HG03460 (cell line): ENCODE measurements around the gene CMKLR1.

Source experiments
- ATAC-seq: cut with Tn5 transposase; IDR thresholded peaks from one replicate; pipeline ENCODE4 v1.9.1; 2021; ENCODE audit not compliant: unreplicated experiment

CMKLR1 gene

GRCh38 chr12:108302016-108302402, 37.1 kb downstream of the CMKLR1 start:
- ATAC-seq: no peak

DNA sequence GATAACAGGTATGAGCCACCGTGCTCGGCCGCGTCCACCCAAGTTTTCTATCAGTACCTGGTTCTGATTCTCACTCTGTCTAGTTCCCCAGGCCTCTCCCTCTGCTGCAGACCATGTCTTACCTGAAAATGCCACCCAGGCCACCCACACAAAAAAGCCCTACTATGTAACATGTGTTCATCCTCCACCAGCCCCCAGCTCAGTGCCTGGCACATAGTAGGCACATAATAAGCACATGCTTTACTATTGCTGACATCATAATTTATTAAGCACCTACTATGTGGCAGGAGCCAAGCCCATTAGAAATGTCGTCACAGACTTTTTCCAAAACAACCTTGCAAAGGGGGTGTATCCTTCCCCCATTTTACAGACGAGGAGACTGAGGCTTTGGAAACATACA, 37.8 kb downstream of the CMKLR1 start:
- ATAC-seq: no peak

DNA sequence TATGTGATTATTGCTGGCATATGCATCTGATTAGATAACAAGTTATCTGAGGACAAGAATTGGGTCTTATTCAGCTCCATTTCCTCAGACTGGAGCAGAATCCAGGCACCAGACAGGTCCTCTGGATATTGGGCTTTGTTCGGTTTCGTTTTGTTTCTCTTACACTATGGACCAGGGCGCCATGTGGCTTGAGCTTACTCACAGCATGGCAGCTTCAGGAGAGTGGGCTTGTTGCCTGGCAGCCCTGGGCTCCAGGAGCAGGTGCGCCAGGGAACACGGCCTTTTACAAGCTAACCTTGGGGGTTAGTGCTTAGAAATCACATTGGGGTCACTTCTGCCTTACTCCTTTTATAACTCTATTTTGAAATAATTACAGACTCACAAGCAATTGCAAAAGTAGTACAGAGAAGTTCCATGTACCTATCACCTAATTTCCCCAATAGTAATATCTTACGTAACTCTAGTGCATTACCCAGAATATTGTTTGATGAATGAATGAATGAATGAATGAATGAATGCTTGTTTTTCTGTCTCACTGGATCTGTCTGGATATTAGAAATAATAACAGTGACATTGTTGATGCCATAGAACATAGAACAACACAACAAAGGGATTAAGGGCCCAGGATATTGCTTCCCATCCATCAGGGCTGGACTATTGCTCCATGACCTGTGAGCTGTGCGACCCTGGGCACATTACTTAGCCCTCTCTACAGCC, 39.0 kb downstream of the CMKLR1 start:
- ATAC-seq: no peak

GRCh38 chr12:108299516-108299915, 39.6 kb downstream of the CMKLR1 start:
- ATAC-seq: no peak

DNA sequence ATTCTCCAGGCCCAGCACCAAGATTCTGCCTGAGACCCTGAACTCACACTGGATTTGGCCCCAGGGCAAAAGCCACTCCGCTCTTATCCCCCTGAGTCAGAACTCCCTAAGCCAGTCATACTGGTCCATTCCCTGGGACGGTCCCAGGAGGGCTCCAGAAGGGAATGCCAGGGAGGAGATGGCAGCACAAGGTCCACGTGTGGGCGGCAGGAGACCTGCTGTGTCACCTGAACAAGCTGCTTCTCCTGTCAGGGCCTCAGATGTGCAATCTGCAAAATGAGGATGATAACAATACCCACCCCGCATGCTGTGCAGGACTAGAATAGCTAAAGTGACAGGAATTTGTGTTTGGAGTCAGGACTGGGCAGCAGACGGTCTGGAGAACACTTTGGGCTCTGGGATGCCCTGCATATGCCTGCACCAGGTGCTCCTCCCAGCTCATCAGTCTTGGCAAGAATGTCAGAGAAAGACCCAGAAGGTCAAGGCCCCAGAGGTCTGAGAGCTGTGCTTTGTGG, 40.3 kb downstream of the CMKLR1 start:
- ATAC-seq: no peak

- no peak for ATAC-seq
Observed at GRCh38 chr12:108297895-108298760, 41.0 kb downstream of the CMKLR1 start.

DNA sequence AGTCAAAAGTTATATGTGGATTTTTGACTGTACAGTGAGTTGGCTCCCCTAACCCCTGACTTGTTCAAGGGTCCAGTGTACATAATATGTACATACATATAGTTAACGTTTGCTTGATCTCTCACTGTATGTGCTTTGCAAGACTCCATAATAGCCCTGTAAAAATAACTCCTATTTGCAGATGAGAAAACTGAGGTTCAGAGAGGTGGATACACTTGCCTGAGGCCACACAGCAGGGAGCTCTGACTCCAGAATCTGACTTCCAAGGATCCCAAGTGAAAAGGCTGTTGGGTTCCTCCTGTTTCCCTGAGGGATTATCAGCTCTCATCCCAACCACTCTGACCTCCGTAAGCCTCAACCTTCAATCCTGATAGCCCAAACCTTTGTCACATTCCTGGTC, 41.7 kb downstream of the CMKLR1 start:
- ATAC-seq: no peak

GRCh38 chr12:108296945-108297344, 42.2 kb downstream of the CMKLR1 start:
- no peak for ATAC-seq

- ATAC-seq: no peak
Observed at GRCh38 chr12:108295641-108296040, 43.5 kb downstream of the CMKLR1 start.

- ATAC-seq: no peak
Observed at GRCh38 chr12:108289350-108290161, 49.6 kb downstream of the CMKLR1 start.

DNA sequence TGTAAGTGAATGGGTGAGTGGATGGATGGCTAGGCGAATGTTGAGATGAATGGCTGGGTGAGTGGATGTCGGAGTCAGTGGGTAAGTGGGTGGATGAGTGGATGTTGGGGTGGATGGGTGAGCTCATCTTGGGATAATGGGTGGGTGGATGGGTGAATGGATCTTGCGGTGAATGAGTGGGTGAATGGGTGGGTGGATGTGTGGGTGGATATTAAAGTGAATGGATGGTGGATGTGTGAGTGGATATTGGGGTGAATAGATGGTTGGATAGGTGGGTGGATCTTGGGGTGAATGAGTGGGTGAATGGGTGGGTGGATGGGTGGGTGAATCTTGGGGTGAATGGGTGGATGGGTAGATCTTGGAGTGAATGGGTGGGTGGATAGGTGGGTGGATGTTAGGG, 51.9 kb downstream of the CMKLR1 start:
- no peak for ATAC-seq

GRCh38 chr12:108285016-108285415, 54.1 kb downstream of the CMKLR1 start:
- ATAC-seq: no peak

- ATAC-seq: no peak
Observed at GRCh38 chr12:108284163-108284562, 54.9 kb downstream of the CMKLR1 start.

GRCh38 chr12:108282676-108283075, 56.4 kb downstream of the CMKLR1 start:
- no peak for ATAC-seq

DNA sequence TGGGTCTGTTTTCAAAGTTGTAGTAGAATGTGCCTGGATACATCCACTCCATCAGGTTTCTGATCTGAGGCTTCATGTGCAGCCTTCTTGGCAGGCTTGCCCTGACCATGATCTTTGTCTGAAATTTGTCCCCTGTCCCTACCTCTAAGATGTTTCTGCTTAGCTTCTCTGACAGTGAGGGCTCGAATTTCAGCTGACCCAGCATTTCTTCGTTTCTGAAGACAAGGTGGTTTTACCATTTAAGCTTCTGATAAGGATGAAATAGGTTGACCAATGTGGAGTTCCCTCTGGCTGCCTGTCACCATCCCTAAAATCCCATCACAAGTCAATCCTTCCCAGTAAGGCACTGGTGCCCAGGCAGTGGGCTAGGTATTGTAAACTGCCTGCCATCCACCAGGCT, 57.0 kb downstream of the CMKLR1 start:
- no peak for ATAC-seq

DNA sequence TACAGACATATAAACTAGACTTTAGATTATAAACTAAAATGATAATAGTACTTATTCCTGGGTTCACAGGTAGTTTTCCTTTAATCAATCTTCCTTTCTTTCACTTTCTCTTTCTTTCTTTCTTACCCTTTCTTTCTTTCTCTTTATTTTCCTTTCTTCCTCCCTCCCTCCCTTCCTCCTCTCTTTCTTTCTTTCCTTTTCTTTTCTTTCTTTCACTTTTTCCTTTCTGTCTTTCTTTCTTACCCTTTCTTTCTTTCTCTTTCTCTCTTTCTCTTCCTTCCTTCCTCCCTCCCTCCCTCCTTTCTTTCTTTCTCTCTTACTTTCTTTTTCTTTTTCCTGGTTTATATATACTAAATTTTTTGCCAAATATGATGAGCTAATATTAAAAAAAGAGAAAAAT, 61.5 kb downstream of the CMKLR1 start:
- no peak for ATAC-seq

- ATAC-seq: no peak
Observed at GRCh38 chr12:108273217-108273616, 65.9 kb downstream of the CMKLR1 start.

DNA sequence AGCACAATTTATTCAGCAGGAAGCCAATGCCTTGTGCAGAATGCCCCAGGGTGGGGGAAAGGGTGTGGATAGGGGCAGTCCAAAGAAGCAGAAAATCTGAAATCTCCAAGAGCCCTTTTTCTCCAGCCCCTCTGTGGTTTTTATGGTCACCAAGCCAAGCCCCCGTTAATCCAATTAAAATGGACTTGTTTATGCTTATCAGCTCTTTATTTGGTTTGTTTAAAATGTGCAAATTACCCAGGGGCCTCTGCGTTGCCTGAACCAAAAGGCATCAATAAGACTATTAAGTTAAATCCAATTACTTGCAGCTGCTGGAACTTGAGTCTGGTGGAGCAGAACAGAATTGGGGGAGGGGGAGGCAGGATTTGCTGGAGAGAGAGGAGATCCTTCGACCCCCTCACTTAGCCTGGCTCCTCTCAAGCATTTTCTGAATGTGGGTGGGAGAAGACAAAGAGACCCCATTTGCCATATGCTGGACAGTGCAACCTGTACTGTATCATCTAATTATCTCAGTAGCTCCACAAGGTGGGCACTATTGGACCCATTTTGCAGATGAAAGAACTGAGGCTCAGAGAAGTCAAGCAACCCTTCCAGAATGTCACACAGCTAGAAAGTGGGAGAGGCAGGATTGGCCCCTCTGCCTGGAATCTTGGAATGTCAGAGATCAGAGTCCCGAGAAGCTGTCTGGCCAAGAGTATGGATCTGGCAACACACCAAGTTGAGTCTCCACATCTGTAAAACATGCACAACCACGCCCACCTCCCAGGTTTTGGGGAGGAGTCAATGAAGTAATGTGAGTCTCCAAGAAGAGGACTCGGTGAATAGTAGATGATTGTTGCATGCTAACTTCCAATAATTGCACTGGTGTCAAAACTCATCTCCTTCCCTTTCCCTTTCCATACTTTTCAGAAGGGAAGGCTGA, 66.9 kb downstream of the CMKLR1 start:
- ATAC-seq: no peak

DNA sequence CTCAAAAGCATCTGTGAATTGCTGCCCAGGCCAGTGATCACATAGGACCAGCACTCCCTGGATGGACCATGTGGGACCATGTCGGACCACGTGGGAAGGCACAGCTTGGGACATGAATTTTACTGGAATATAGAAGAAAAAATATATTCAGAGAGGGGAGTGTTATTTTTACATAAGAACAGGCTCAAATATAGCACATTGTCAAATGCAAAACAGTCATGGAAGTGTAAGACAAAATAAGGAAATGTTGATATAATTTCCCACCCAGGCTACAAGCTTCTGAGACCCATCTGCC, 68.3 kb downstream of the CMKLR1 start:
- no peak for ATAC-seq

DNA sequence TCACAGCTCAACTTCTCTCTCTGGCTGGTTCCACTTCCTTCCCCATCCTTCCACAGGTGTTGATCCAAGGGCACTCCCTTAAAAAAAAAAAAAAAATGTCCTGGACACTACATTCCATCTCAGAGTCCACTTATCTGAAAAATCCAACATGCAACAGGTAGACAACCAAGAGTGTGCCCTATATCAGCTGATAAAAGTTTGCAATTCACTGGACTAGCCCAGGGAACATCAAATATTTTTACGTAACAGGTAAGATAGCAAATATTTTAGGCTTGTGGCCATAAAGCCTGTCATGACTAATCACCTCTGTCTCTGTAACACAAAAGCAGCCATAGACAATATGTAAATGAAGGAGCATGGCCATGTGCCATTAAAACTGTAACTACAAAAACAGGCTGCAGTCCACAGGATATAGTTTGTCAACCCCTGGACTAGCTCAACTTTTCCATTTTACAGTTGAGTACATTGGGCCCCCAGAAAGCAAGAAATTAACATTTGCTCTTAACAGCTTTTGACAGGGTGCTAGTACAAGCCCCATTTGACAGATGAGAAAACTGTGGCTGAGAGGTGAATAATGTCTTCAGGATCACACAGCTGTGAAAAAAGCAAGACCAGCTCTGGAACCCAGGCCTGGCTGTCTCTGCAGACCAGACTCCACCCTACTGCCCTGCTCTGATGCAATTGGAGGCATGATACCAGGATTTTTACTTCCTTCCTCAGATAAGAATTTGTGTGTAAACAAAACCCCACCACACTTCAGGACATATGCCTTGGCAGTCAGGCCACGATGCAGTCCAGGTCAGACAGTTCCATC, 68.9 kb downstream of the CMKLR1 start:
- ATAC-seq: no peak
